Fibroblast of skin of scalp (primary cell): ENCODE data around the gene GPC2.
"Not testable (repeated sequence)": the region's sequence is repeated elsewhere in the genome, so short reads cannot be mapped to it uniquely, and the experiment has no call there.

ENCODE experiments used
- DNase-seq: peaks from one replicate; pipeline ENCODE4 v3.0.0-alpha.2; 2013

Gene GPC2

GRCh38 chr7:100148559-100149328 lies 28.4 kb downstream of the GPC2 start, which contains the start of gene LAMTOR4:
Gene LAMTOR4, plus strand, starts transcription at chr7:100148918. Its CDS starts 55 bp downstream, at chr7:100148973.
- peak; percentile 99 for DNase-seq

- DNase-seq: no peak
Observed at GRCh38 chr7:100148225-100148558, 29.0 kb downstream of the GPC2 start.

GRCh38 chr7:100147278-100147677 lies 29.9 kb downstream of the GPC2 start:
- no peak for DNase-seq

- DNase-seq: not testable (repeated sequence)
Observed at GRCh38 chr7:100146350-100146749, 30.8 kb downstream of the GPC2 start.

- no peak for DNase-seq
Observed at GRCh38 chr7:100142461-100142860, 34.7 kb downstream of the GPC2 start.

- DNase-seq: no peak
Observed at GRCh38 chr7:100141555-100141949, 35.6 kb downstream of the GPC2 start.

GRCh38 chr7:100137851-100138760 lies 39.1 kb downstream of the GPC2 start:
- no peak for DNase-seq

GRCh38 chr7:100132697-100133151 lies 44.5 kb downstream of the GPC2 start:
- peak; percentile 63 for DNase-seq

GRCh38 chr7:100132126-100132525 lies 45.1 kb downstream of the GPC2 start:
- no peak for DNase-seq

GRCh38 chr7:100130608-100131453 lies 46.4 kb downstream of the GPC2 start:
- DNase-seq: peak; percentile 54

- DNase-seq: not testable (repeated sequence)
Observed at GRCh38 chr7:100130220-100130607, 47.0 kb downstream of the GPC2 start.

- DNase-seq: no peak
Observed at GRCh38 chr7:100128637-100128963, 48.6 kb downstream of the GPC2 start.

GRCh38 chr7:100127866-100128636 lies 49.1 kb downstream of the GPC2 start:
- DNase-seq: no peak

- peak; percentile 94 for DNase-seq
Observed at GRCh38 chr7:100126931-100127865, 50.0 kb downstream of the GPC2 start, which contains the start of gene MBLAC1. Gene MBLAC1, plus strand, starts transcription at chr7:100126967. Its CDS starts 429 bp downstream, at chr7:100127396.

GRCh38 chr7:100126239-100126930 lies 50.8 kb downstream of the GPC2 start:
- DNase-seq: no peak

GRCh38 chr7:100124301-100125230 lies 52.6 kb downstream of the GPC2 start:
- DNase-seq: no peak

- no peak for DNase-seq
Observed at GRCh38 chr7:100122568-100122967, 54.6 kb downstream of the GPC2 start.

GRCh38 chr7:100122067-100122466 lies 55.1 kb downstream of the GPC2 start:
- DNase-seq: no peak

- DNase-seq: no peak
Observed at GRCh38 chr7:100120733-100121036, 56.5 kb downstream of the GPC2 start.
